ENCODE results near the gene PANX1. TPM values are rescaled to one million over a fixed set of nuclear protein-coding genes. Genes with fewer than 3 reads are reported as not detected.

Gene PANX1, protein sequence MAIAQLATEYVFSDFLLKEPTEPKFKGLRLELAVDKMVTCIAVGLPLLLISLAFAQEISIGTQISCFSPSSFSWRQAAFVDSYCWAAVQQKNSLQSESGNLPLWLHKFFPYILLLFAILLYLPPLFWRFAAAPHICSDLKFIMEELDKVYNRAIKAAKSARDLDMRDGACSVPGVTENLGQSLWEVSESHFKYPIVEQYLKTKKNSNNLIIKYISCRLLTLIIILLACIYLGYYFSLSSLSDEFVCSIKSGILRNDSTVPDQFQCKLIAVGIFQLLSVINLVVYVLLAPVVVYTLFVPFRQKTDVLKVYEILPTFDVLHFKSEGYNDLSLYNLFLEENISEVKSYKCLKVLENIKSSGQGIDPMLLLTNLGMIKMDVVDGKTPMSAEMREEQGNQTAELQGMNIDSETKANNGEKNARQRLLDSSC
- 12.7 TPM for polyA plus RNA-seq (2012; ENCODE audit: insufficient read depth, insufficient read length, low read depth)

- Histone ChIP-seq H3K4me1 (peaks cover 25% of the 10 kb centered on the region), H3K36me3 (no peaks in the 10 kb centered on the region), H3K4me3 (ENCODE audit: low read depth, low read length) (peak within 1 kb of the TSS; percentile 96), H3K9me3 (no peaks in the 10 kb centered on the region), H3K27me3 (no peaks in the 10 kb centered on the region)
- no peak for TF ChIP-seq CTCF (IDR thresholded peaks at IDR 0.05; ENCODE audit: low read depth, low read length)
- DNase-seq, result peak; percentile 87
Observed at GRCh38 chr11:94128746-94129511, at the start of gene PANX1. Gene PANX1, plus strand, starts transcription at chr11:94128841. Its CDS starts 472 bp downstream, at chr11:94129313.

GRCh38 chr11:94084164-94084563, 44.5 kb upstream of the PANX1 start:
- no peaks in the 10 kb centered on the region for H3K4me1 ChIP-seq
- H3K4me3 ChIP-seq (ENCODE audit: low read depth, low read length), result no peak overlapping the region
- DNase-seq, result no peak
- H3K9me3 ChIP-seq, result no peaks in the 10 kb centered on the region
- TF ChIP-seq CTCF (IDR thresholded peaks at IDR 0.05; ENCODE audit: low read depth, low read length), result no peak
- peaks cover 20% of the 10 kb centered on the region for H3K27me3 ChIP-seq
- no peaks in the 10 kb centered on the region for H3K36me3 ChIP-seq

GRCh38 chr11:94088906-94089305, 39.7 kb upstream of the PANX1 start:
- Histone ChIP-seq H3K27me3 (peaks cover 6% of the 10 kb centered on the region; the same call in 1 of the 2 replicates), H3K9me3 (no peaks in the 10 kb centered on the region), H3K4me1 (no peaks in the 10 kb centered on the region), H3K36me3 (no peaks in the 10 kb centered on the region), H3K4me3 (ENCODE audit: low read depth, low read length) (no peak overlapping the region)
- TF ChIP-seq CTCF (IDR thresholded peaks at IDR 0.05; ENCODE audit: low read depth, low read length), result no peak
- DNase-seq, result no peak

DNA sequence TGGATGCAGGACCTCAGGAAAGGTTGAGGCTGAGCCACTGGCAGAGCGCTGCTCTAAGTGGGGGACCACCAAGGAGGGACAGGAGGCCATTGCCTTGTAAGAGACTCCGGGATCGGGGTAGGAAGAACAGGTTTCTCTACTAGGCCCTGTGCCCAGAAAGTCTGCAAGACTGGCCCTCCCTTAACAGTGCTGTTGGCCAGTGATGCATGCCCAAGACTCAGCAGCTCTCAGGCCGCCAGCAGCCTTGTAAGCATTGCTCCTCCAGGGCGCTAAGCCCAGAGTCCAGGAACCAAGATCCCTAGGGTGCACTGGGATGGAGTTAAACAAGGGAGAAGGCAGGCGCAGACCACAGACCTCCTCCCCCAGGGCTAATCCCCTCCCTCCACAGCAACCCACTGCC, 39.3 kb upstream of the PANX1 start:
- Histone ChIP-seq H3K36me3 (no peaks in the 10 kb centered on the region), H3K9me3 (no peaks in the 10 kb centered on the region), H3K27me3 (peaks cover 6% of the 10 kb centered on the region; the same call in 1 of the 2 replicates), H3K4me1 (no peaks in the 10 kb centered on the region), H3K4me3 (ENCODE audit: low read depth, low read length) (no peak overlapping the region)
- no peak for TF ChIP-seq CTCF (IDR thresholded peaks at IDR 0.05; ENCODE audit: low read depth, low read length)
- no peak for DNase-seq

DNA sequence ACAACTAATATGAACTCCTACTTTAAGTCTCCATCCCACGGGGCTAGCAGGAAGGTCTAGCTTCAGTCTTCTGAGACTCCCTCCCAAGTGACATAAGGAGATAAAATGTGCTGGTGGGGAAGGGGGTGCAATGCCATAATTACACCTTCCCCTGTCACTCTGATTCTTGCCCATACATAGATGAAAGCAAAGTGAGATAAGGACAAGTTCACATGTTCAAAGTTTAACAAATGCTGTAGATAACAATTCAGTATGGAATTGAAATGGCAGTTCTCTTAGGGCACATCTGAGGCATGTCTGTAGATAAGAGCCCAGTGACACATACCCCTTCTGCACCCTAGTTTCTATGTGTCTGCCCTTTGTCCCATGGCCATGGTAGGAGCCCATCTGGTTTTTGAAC, 38.2 kb upstream of the PANX1 start:
- peaks cover 6% of the 10 kb centered on the region; the same call in 1 of the 2 replicates for H3K27me3 ChIP-seq
- no peak for TF ChIP-seq CTCF (IDR thresholded peaks at IDR 0.05; ENCODE audit: low read depth, low read length)
- no peaks in the 10 kb centered on the region for H3K9me3 ChIP-seq
- no peaks in the 10 kb centered on the region for H3K4me1 ChIP-seq
- H3K4me3 ChIP-seq (ENCODE audit: low read depth, low read length), result no peak overlapping the region
- DNase-seq, result no peak
- H3K36me3 ChIP-seq, result no peaks in the 10 kb centered on the region

Measured in BE2C (cell line).